ENCODE results near the gene SLC13A3.

Gene SLC13A3

GRCh38 chr20:46541229-46541935 lies 109.9 kb downstream of the SLC13A3 start:
- H3K27me3 ChIP-seq (replicated peaks in 2 of 5; ENCODE audit: control insufficient read depth in 4 of 5, insufficient read depth in 5 of 5, low read length in 4 of 5) = peaks cover 0 to 10% (median 2%) of the 10 kb centered on the region in 5 experiments
- POLR2A ChIA-PET = no interaction called here
- no peak overlapping the region for H3K27ac ChIP-seq (ENCODE audit: insufficient read depth in 1 of 2, low read depth in 1 of 2, low read length in 2 of 2, poor library complexity in 1 of 2, severe bottlenecking in 2 of 2)
- H3K4me1 ChIP-seq (ENCODE audit: control extremely low read depth in 1 of 4, control insufficient read depth in 4 of 4, insufficient read depth in 4 of 4, low read length in 3 of 4) = peaks cover 3 to 19% (median 18%) of the 10 kb centered on the region in 4 experiments
- no peak for DNase-seq
- H3K36me3 ChIP-seq (ENCODE audit: control insufficient read depth in 4 of 4, insufficient read depth in 4 of 4, low read length in 3 of 4) = no peaks in the 10 kb centered on the region
- H3K4me3 ChIP-seq (ENCODE audit: control insufficient read depth in 1 of 7, extremely low read depth in 1 of 7, insufficient read depth in 4 of 7, low read depth in 2 of 7, low read length in 6 of 7) = no peak overlapping the region
- no peaks in the 10 kb centered on the region for H3K9me3 ChIP-seq (ENCODE audit: control extremely low read depth in 1 of 5, control insufficient read depth in 4 of 5, insufficient read depth in 2 of 5, low read depth in 1 of 5, low read length in 4 of 5)
- WGBS (ENCODE audit: insufficient coverage) = 79% methylated on average over 36 of the region's 36 CpGs
- CTCF ChIA-PET = interaction anchor here (0.6 to 3.8 kb wide), 3 partner anchors 13 to 140 kb away, joined by 3 to 15 read pairs (median 8); no protein-coding TSS in a partner anchor

GRCh38 chr20:46539113-46539512 lies 112.1 kb downstream of the SLC13A3 start:
- Histone ChIP-seq H3K36me3 (ENCODE audit: control insufficient read depth in 4 of 4, insufficient read depth in 4 of 4, low read length in 3 of 4) (no peaks in the 10 kb centered on the region), H3K27ac (ENCODE audit: insufficient read depth in 1 of 2, low read depth in 1 of 2, low read length in 2 of 2, poor library complexity in 1 of 2, severe bottlenecking in 2 of 2) (no peak overlapping the region), H3K27me3 (replicated peaks in 2 of 5; ENCODE audit: control insufficient read depth in 4 of 5, insufficient read depth in 5 of 5, low read length in 4 of 5) (peaks cover 0 to 10% (median 2%) of the 10 kb centered on the region in 5 experiments), H3K4me3 (ENCODE audit: control insufficient read depth in 1 of 7, extremely low read depth in 1 of 7, insufficient read depth in 4 of 7, low read depth in 2 of 7, low read length in 6 of 7) (no peak overlapping the region), H3K9me3 (ENCODE audit: control extremely low read depth in 1 of 5, control insufficient read depth in 4 of 5, insufficient read depth in 2 of 5, low read depth in 1 of 5, low read length in 4 of 5) (no peaks in the 10 kb centered on the region), H3K4me1 (ENCODE audit: control extremely low read depth in 1 of 4, control insufficient read depth in 4 of 4, insufficient read depth in 4 of 4, low read length in 3 of 4) (no peaks in the 10 kb centered on the region)
- ChIA-PET CTCF (interaction anchor here (1.5 to 3.8 kb wide), 4 partner anchors 11 to 143 kb away, joined by 4 to 15 read pairs (median 9); no protein-coding TSS in a partner anchor), POLR2A (interaction anchor here (0.9 kb wide), 1 partner anchor 11 kb away, joined by 3 read pairs; no protein-coding TSS in a partner anchor)
- 100% methylated on average over 1 of the region's 2 CpGs for WGBS (ENCODE audit: insufficient coverage)
- no peak for DNase-seq

- H3K9me3 ChIP-seq (ENCODE audit: control extremely low read depth in 1 of 5, control insufficient read depth in 4 of 5, insufficient read depth in 2 of 5, low read depth in 1 of 5, low read length in 4 of 5) = no peaks in the 10 kb centered on the region
- H3K27ac ChIP-seq (ENCODE audit: insufficient read depth in 1 of 2, low read depth in 1 of 2, low read length in 2 of 2, poor library complexity in 1 of 2, severe bottlenecking in 2 of 2) = no peak overlapping the region
- POLR2A ChIA-PET = no interaction called here
- peaks cover 0 to 8% (median 0%) of the 10 kb centered on the region in 5 experiments for H3K27me3 ChIP-seq (replicated peaks in 2 of 5; ENCODE audit: control insufficient read depth in 4 of 5, insufficient read depth in 5 of 5, low read length in 4 of 5)
- H3K36me3 ChIP-seq (ENCODE audit: control insufficient read depth in 4 of 4, insufficient read depth in 4 of 4, low read length in 3 of 4) = no peaks in the 10 kb centered on the region
- no peaks in the 10 kb centered on the region for H3K4me1 ChIP-seq (ENCODE audit: control extremely low read depth in 1 of 4, control insufficient read depth in 4 of 4, insufficient read depth in 4 of 4, low read length in 3 of 4)
- 89% methylated on average over 4 of the region's 4 CpGs for WGBS (ENCODE audit: insufficient coverage)
- CTCF ChIA-PET = interaction anchor here (1.1 to 1.6 kb wide), 2 partner anchors 8 to 45 kb away, joined by 3 read pairs; no protein-coding TSS in a partner anchor
- DNase-seq = no peak
- no peak overlapping the region for H3K4me3 ChIP-seq (ENCODE audit: control insufficient read depth in 1 of 7, extremely low read depth in 1 of 7, insufficient read depth in 4 of 7, low read depth in 2 of 7, low read length in 6 of 7)
Measured at GRCh38 chr20:46530640-46531039, 120.6 kb downstream of the SLC13A3 start.

- Histone ChIP-seq H3K4me3 (ENCODE audit: control insufficient read depth in 1 of 7, extremely low read depth in 1 of 7, insufficient read depth in 4 of 7, low read depth in 2 of 7, low read length in 6 of 7) (no peak overlapping the region), H3K27ac (ENCODE audit: insufficient read depth in 1 of 2, low read depth in 1 of 2, low read length in 2 of 2, poor library complexity in 1 of 2, severe bottlenecking in 2 of 2) (no peak overlapping the region), H3K27me3 (replicated peaks in 2 of 5; ENCODE audit: control insufficient read depth in 4 of 5, insufficient read depth in 5 of 5, low read length in 4 of 5) (peaks cover 0 to 6% (median 0%) of the 10 kb centered on the region in 5 experiments), H3K4me1 (ENCODE audit: control extremely low read depth in 1 of 4, control insufficient read depth in 4 of 4, insufficient read depth in 4 of 4, low read length in 3 of 4) (no peaks in the 10 kb centered on the region), H3K9me3 (ENCODE audit: control extremely low read depth in 1 of 5, control insufficient read depth in 4 of 5, insufficient read depth in 2 of 5, low read depth in 1 of 5, low read length in 4 of 5) (no peaks in the 10 kb centered on the region), H3K36me3 (ENCODE audit: control insufficient read depth in 4 of 4, insufficient read depth in 4 of 4, low read length in 3 of 4) (no peaks in the 10 kb centered on the region)
- DNase-seq = peak in 2 of 3 donors; percentile 65
- ChIA-PET CTCF (interaction anchor here (0.8 to 2.4 kb wide), 12 partner anchors 9 to 173 kb away, joined by 3 to 12 read pairs (median 5); no protein-coding TSS in a partner anchor), POLR2A (interaction anchor here (1.0 kb wide), 1 partner anchor 8 kb away, joined by 5 read pairs; no protein-coding TSS in a partner anchor)
- 100% methylated on average over 1 of the region's 2 CpGs for WGBS (ENCODE audit: insufficient coverage)
Measured at GRCh38 chr20:46523696-46524328, 127.4 kb downstream of the SLC13A3 start.

GRCh38 chr20:46523108-46523507 lies 128.2 kb downstream of the SLC13A3 start:
- no peaks in the 10 kb centered on the region for H3K4me1 ChIP-seq (ENCODE audit: control extremely low read depth in 1 of 4, control insufficient read depth in 4 of 4, insufficient read depth in 4 of 4, low read length in 3 of 4)
- WGBS (ENCODE audit: insufficient coverage) = 89% methylated on average over 4 of the region's 5 CpGs
- no peaks in the 10 kb centered on the region for H3K9me3 ChIP-seq (ENCODE audit: control extremely low read depth in 1 of 5, control insufficient read depth in 4 of 5, insufficient read depth in 2 of 5, low read depth in 1 of 5, low read length in 4 of 5)
- ChIA-PET CTCF (interaction anchor here (0.8 to 2.4 kb wide), 11 partner anchors 8 to 159 kb away, joined by 3 to 12 read pairs (median 4); no protein-coding TSS in a partner anchor), POLR2A (interaction anchor here (1.0 kb wide), 1 partner anchor 9 kb away, joined by 5 read pairs; no protein-coding TSS in a partner anchor)
- H3K4me3 ChIP-seq (ENCODE audit: control insufficient read depth in 1 of 7, extremely low read depth in 1 of 7, insufficient read depth in 4 of 7, low read depth in 2 of 7, low read length in 6 of 7) = no peak overlapping the region
- no peak for DNase-seq
- H3K36me3 ChIP-seq (ENCODE audit: control insufficient read depth in 4 of 4, insufficient read depth in 4 of 4, low read length in 3 of 4) = no peaks in the 10 kb centered on the region
- no peak overlapping the region for H3K27ac ChIP-seq (ENCODE audit: insufficient read depth in 1 of 2, low read depth in 1 of 2, low read length in 2 of 2, poor library complexity in 1 of 2, severe bottlenecking in 2 of 2)
- peaks cover 0 to 2% (median 0%) of the 10 kb centered on the region in 5 experiments for H3K27me3 ChIP-seq (replicated peaks in 2 of 5; ENCODE audit: control insufficient read depth in 4 of 5, insufficient read depth in 5 of 5, low read length in 4 of 5)

GRCh38 chr20:46520976-46521579 lies 130.2 kb downstream of the SLC13A3 start:
- POLR2A ChIA-PET = no interaction called here
- DNase-seq = peak; percentile 58 to 81 (median 78)

More at GRCh38 chr20:46520976-46521579, 130.2 kb downstream of the SLC13A3 start:
- Histone ChIP-seq H3K9me3 (ENCODE audit: control extremely low read depth in 1 of 5, control insufficient read depth in 4 of 5, insufficient read depth in 2 of 5, low read depth in 1 of 5, low read length in 4 of 5) (peaks cover 0 to 1% (median 0%) of the 10 kb centered on the region in 5 experiments), H3K27ac (ENCODE audit: insufficient read depth in 1 of 2, low read depth in 1 of 2, low read length in 2 of 2, poor library complexity in 1 of 2, severe bottlenecking in 2 of 2) (no peak overlapping the region), H3K4me1 (ENCODE audit: control extremely low read depth in 1 of 4, control insufficient read depth in 4 of 4, insufficient read depth in 4 of 4, low read length in 3 of 4) (no peaks in the 10 kb centered on the region), H3K4me3 (ENCODE audit: control insufficient read depth in 1 of 7, extremely low read depth in 1 of 7, insufficient read depth in 4 of 7, low read depth in 2 of 7, low read length in 6 of 7) (no peak overlapping the region), H3K27me3 (replicated peaks in 2 of 5; ENCODE audit: control insufficient read depth in 4 of 5, insufficient read depth in 5 of 5, low read length in 4 of 5) (peaks cover 0 to 1% (median 0%) of the 10 kb centered on the region in 5 experiments), H3K36me3 (ENCODE audit: control insufficient read depth in 4 of 4, insufficient read depth in 4 of 4, low read length in 3 of 4) (no peaks in the 10 kb centered on the region)
- 33% methylated on average over 4 of the region's 4 CpGs for WGBS (ENCODE audit: insufficient coverage)
- CTCF ChIA-PET = interaction anchor here (0.8 to 3.9 kb wide), 13 partner anchors 11 to 174 kb away, joined by 3 to 29 read pairs (median 4); partner anchors contain the start of gene OCSTAMP
